Mucosa of descending colon (tissue), 3 donors: ENCODE data around the gene SUSD6. TPM values are rescaled to one million over a fixed set of nuclear protein-coding genes. Genes with fewer than 3 reads are reported as not detected.
A peak's percentile ranks its signal among the peaks of the same experiment; 100 is the strongest.
"Not testable (repeated sequence)": the region's sequence is repeated elsewhere in the genome, so short reads cannot be mapped to it uniquely, and the experiment has no call there.

Experiments
- ATAC-seq: fragments of 200-7000 bp; cut with Tn5 transposase; one replicate; pipeline ENCODE4 v1.9.1; 2020; ENCODE audit warnings: mild to moderate bottlenecking, moderate library complexity
- DNase-seq, 3 donors: peaks; one replicate each; pipeline ENCODE4 v3.0.0-alpha.2; 2020
- H3K36me3 ChIP-seq: fragments of 200-600 bp; one replicate; pipeline ENCODE4 v1.8.0; 2021; ENCODE audit warnings: low read depth, mild to moderate bottlenecking
- H3K4me1 ChIP-seq: fragments of 200-600 bp; one replicate; pipeline ENCODE4 v1.8.0; 2021; ENCODE audit warnings: low read depth, mild to moderate bottlenecking
- H3K4me3 ChIP-seq: fragments of 200-600 bp; one replicate; pipeline ENCODE4 v1.8.0; 2021; ENCODE audit warnings: mild to moderate bottlenecking
- H3K9me3 ChIP-seq: fragments of 200-600 bp; one replicate; pipeline ENCODE4 v1.8.0; 2021; ENCODE audit warnings: mild to moderate bottlenecking
- CTCF ChIP-seq: fragments of 200-600 bp; IDR thresholded peaks from one replicate; pipeline ENCODE4 v1.8.0; 2022; ENCODE audit warnings: antibody characterized with exemption, mild to moderate bottlenecking
- intact Hi-C, 2 donors: fragments of 100-400 bp; cut with DNase I in 1 of 2; cut with micrococcal nuclease in 1 of 2; formaldehyde crosslinking; loops; one replicate each; pipeline versions ENCODE4 v1.11.0 to v1.11.1; 2022; cut with DNase I, micrococcal nuclease
- total RNA-seq, 3 donors: library from RNA; stranded (reverse); fragmentation: NEBNext Ultra II Directional in 2 of 3; extraction: Animal tissue kit (Norgen Biotek cat#: 25700) in 2 of 3; gene quantifications; one replicate each; pipeline versions ENCODE4 v1.2.1 to v1.2.4, GENCODE V29; 2021 to 2023
- donor health status: DM: no; HTN: no; CAD: no; lungs with moderate emphysema.
- donor health status: DM: no; HTN: no; CAD: no.
- donor health status: DM: no; HTN: yes; CAD: no.

The SUSD6 gene
- total RNA-seq, 3 donors from 2014 or later = 56.3 to 98.3 (median 95.6) TPM

- H3K4me1 ChIP-seq = peaks cover 52% of the 10 kb centered on the region
- intact Hi-C loops = no loop called here
- DNase-seq (peak; percentile 64 to 84 (median 77)), ATAC-seq (peak; percentile 79)
- H3K9me3 ChIP-seq = no peaks in the 10 kb centered on the region
- H3K36me3 ChIP-seq = no peaks in the 10 kb centered on the region
- TF ChIP-seq CTCF = no peak
- no peak overlapping the region for H3K4me3 ChIP-seq
These were observed 26.2 kb downstream of the SUSD6 start for GRCh38 chr14:69637503-69638031.

- peaks cover 66% of the 10 kb centered on the region for H3K4me1 ChIP-seq
- ATAC-seq = no peak
These were observed 29.5 kb downstream of the SUSD6 start for GRCh38 chr14:69640931-69641330.

GRCh38 chr14:69642212-69642793, 30.9 kb downstream of the SUSD6 start:
- intact Hi-C loops = not testable (repeated sequence)
- H3K4me1 ChIP-seq = peaks cover 58% of the 10 kb centered on the region

More at GRCh38 chr14:69640931-69641330, 29.5 kb downstream of the SUSD6 start:
- H3K4me3 ChIP-seq = no peak overlapping the region
- no peaks in the 10 kb centered on the region for H3K9me3 ChIP-seq
- no peaks in the 10 kb centered on the region for H3K36me3 ChIP-seq
- DNase-seq = no peak
- intact Hi-C loops = no loop called here
- TF ChIP-seq CTCF = no peak

GRCh38 chr14:69643430-69644200, 32.2 kb downstream of the SUSD6 start:
- no peaks in the 10 kb centered on the region for H3K36me3 ChIP-seq
- peak; percentile 90 for ATAC-seq

More at GRCh38 chr14:69642212-69642793, 30.9 kb downstream of the SUSD6 start:
- not testable (repeated sequence) for ATAC-seq, H3K36me3 ChIP-seq, H3K4me3 ChIP-seq, H3K9me3 ChIP-seq, DNase-seq

GRCh38 chr14:69644814-69645213, 33.4 kb downstream of the SUSD6 start:
- no peak for ATAC-seq
- no peak for TF ChIP-seq CTCF
- intact Hi-C loops = no loop called here

More at GRCh38 chr14:69643430-69644200, 32.2 kb downstream of the SUSD6 start:
- peaks cover 61% of the 10 kb centered on the region for H3K4me1 ChIP-seq
- no peaks in the 10 kb centered on the region for H3K9me3 ChIP-seq
- intact Hi-C loops = no loop called here
- H3K4me3 ChIP-seq = no peak overlapping the region
- DNase-seq = peak; percentile 78 to 91 (median 80)
- no peak for TF ChIP-seq CTCF

GRCh38 chr14:69647213-69647612, 35.8 kb downstream of the SUSD6 start:
- intact Hi-C loops = no loop called here
- Histone ChIP-seq H3K4me1 (peaks cover 82% of the 10 kb centered on the region), H3K36me3 (no peaks in the 10 kb centered on the region), H3K4me3 (no peak overlapping the region), H3K9me3 (no peaks in the 10 kb centered on the region)
- no peak for DNase-seq
- no peak for TF ChIP-seq CTCF
- no peak for ATAC-seq

More at GRCh38 chr14:69644814-69645213, 33.4 kb downstream of the SUSD6 start:
- Histone ChIP-seq H3K4me1 (peaks cover 62% of the 10 kb centered on the region), H3K36me3 (no peaks in the 10 kb centered on the region), H3K9me3 (no peaks in the 10 kb centered on the region), H3K4me3 (no peak overlapping the region)
- no peak for DNase-seq

- peaks cover 84% of the 10 kb centered on the region for H3K4me1 ChIP-seq
- DNase-seq, ATAC-seq, H3K36me3 ChIP-seq, intact Hi-C loops, H3K9me3 ChIP-seq, H3K4me3 ChIP-seq: not testable (repeated sequence)
These were observed 36.2 kb downstream of the SUSD6 start for GRCh38 chr14:69647642-69648041.
